RKO (cell line): Measurements from ENCODE around the gene CCDC33.

Experiments
- DNase-seq: peaks from one replicate; pipeline ENCODE4 v3.0.0-alpha.2; 2016; ENCODE audit warnings: low spot score

Gene CCDC33

DNA sequence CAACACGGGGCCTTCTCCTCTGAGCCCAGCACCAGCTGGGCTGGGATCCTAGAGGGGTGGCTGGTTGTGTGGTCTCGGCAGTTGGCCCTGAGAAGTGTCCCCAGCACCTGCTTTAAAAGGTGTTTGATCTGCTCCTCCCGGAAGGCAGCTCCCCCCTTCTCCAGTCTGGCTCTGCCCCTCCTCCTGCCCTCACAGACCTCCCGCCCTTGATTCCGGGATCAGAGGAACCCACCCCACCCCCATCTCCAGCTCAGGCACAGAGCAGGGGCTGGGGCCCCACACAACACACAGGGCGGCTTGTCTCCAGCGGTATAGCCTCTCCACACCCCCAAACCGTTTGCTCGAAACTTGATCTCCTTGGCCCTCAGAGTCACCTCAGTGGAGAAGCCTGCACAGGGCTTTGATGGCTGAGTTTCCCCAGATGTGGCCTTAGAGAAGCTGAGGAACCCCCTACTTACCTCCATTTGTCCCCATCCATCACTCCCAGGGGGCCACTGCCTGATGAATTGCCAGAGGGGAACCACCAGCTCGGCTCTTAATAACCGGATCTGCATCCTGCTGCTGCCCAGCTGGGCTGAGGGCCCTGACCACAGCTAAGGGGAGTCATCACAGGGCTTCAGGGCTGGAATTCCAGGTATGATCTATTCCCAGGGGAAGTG is 27.1 kb upstream of the CCDC33 start:
- no peak for DNase-seq

DNA sequence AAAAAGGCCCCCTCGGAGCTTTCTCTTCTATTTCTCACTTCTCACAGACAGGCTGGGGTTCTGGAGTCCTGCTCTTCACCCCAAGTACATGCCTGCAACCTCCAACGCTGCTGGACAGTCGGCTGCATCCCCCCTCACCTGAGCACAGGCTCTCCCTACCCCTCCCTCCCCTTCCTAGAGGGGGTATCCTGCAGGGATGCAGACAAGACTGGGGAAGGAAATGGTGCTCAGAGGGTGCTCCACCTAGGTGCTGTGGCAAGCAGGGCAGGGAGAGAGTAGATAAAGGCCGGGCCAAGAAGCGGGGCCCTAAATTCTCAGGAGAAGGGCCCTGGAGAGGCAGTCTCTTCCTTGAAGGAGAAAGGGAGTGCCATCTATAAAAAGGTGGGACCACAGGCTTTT is 26.6 kb upstream of the CCDC33 start:
- DNase-seq, result no peak

DNA sequence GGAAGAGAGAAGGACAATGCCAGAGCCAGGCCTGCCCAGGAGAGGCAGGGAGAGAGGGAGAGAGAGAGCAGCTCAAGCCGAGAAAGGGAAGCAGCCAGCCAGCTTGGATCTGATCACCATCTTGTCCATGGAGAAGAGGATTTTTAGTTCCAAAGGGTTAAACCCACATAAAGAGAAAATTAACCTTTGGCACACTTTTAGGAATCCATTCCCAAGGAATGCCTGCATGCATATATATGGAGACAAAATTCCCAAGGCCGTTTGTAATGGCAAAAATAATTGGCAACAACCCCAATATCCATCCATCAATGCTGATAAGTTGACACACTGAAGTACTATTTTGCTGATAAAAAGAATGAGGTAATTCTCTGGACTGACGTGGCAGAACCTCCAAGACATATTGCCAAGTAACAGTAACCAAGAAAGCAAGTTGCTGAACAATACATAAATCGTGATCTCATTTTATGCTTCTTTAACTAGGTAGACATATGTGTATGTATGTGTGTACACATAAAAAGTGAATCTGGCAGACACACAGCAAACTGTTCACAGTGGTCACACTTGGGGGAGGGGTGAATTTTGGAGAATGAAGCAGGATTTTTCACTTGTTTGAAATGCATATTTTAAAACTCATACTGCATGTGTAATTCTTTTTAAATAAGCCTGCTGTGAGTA is 26.0 kb upstream of the CCDC33 start:
- DNase-seq, result peak; percentile 64

GRCh38 chr15:74210729-74211128 is 25.4 kb upstream of the CCDC33 start:
- DNase-seq, result no peak

- DNase-seq, result no peak
Observed at GRCh38 chr15:74211656-74212055, 24.5 kb upstream of the CCDC33 start.

DNA sequence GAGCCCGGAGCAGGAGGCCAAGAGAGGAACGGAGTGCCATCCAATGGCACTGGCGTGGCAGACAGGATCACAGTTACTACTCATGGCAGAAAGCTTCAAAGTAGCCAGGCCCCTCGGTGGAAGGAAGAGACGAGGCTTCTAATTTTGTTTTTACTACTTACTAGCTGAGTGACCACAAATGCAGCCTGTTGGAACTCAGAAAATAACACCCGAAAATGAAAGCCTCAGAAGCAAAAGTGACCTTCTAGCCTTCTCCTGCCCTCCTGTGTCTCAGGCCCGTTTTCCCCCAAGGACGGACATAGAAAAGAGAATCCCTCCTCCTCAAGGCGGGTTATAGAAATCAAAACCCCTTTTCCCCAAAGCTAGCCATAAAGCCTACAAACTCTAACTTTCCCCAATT is 23.6 kb upstream of the CCDC33 start:
- no peak for DNase-seq

GRCh38 chr15:74213858-74214284 is 22.3 kb upstream of the CCDC33 start:
- DNase-seq, result no peak

GRCh38 chr15:74214324-74215021 is 21.7 kb upstream of the CCDC33 start:
- DNase-seq, result no peak

- no peak for DNase-seq
Observed at GRCh38 chr15:74215958-74216357, 20.2 kb upstream of the CCDC33 start.

GRCh38 chr15:74216949-74217348 is 19.2 kb upstream of the CCDC33 start:
- DNase-seq, result no peak

- DNase-seq, result no peak
Observed at GRCh38 chr15:74217907-74218885, 17.9 kb upstream of the CCDC33 start.

DNA sequence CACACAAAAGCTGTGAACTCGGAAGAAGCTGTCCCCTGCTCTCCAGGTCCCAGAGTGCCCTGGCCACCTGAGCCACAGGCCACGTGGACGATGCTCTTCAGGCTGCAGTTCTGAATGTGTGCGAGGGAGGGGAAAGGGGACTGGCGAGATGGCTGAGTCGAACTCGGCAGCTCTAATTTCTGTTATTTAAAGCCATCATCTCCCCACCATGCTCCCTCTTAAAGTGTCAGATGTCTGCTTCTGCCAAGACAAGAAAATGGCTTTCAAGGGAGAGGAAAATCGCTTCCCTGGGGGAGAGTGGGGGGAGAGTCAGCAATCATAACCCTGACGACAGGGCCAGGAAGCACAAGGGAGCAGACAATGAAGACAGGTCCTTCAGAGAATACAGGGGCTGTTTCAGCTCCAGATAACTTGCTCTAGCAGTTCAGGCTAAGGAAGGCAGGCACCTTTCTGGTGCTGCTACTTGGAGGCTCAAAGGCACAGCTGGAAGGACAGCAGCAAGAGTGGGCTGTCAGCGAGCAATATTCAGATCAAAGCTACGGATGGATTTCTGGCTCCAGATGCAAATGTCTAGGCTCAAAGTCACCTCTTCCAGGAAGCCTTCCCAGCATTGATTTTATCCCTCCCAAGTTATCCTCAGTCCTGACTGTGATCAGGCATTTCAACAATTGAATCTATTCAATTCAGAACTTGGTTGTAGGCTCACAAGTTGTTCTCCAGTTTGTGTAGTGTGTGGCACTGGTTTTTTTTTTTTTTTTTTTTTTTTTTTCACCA is 15.5 kb upstream of the CCDC33 start:
- no peak for DNase-seq

DNA sequence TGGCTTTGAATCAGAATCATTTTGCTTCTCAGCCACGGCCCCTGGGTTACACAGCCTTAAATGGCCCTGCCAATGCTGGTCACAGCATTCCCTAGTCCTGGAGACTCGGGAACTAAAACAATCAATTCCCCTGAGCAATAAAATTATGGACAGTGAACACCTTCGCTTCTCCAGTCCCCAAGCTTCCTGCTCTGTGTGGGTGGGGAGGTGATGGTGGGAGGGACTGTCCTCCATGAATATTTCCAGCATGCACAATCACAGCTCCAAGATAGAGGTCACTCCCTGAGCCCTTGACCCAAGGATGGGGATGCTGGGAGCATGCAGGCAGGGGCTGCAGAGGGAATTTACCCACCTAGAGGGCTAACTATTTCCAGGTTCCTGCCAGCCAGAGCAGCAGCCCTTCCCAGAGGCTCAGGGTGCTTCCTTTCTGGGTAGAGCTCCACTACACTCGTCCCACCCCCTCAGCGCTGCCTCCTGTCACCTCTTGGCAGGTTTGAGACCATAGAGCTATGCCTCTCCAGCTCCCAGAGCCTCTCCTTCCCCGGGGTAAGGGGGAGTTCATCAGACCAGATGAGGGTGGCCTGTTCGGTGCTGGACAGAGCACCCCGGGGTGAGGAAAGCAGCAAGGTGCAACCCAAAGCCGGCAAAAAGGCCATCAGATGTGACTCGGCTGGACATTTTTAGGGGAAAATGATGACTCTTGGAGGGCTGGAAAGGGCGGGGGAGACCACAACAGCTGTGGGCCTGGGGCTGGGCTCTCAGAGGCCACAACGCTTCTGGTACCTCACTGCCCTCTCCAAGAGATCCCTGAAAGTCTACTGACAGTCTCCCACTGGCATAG is 14.5 kb upstream of the CCDC33 start:
- no peak for DNase-seq

GRCh38 chr15:74222240-74223119 is 13.6 kb upstream of the CCDC33 start:
- no peak for DNase-seq

GRCh38 chr15:74225928-74226327 is 10.2 kb upstream of the CCDC33 start:
- no peak for DNase-seq

GRCh38 chr15:74226761-74227540 is 9.2 kb upstream of the CCDC33 start:
- DNase-seq, result peak; percentile 22

- no peak for DNase-seq
Observed at GRCh38 chr15:74227968-74228722, 8.0 kb upstream of the CCDC33 start.

GRCh38 chr15:74228723-74229081 is 7.4 kb upstream of the CCDC33 start:
- no peak for DNase-seq
